ENCODE results near the gene COX19.

Gene COX19

DNA sequence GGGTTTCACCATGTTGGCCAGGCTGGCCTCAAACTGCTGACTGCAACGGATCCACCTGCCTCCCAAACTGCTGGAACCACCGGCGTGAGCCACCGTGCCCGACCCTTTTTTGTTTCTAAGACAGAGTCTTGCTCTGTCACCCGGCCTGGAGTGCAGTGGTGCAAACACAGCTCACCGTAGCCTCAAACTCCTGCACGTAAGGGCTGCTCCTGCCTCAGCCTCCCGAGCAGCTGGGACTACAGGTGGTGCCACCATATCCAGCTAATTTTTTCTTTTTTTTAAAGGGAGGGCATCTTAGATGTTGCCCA lies 57.3 kb downstream of the COX19 start:
- H3K27ac ChIP-seq, result no peak overlapping the region
- DNase-seq (ENCODE audit: low read depth, low spot score), result no peak

DNA sequence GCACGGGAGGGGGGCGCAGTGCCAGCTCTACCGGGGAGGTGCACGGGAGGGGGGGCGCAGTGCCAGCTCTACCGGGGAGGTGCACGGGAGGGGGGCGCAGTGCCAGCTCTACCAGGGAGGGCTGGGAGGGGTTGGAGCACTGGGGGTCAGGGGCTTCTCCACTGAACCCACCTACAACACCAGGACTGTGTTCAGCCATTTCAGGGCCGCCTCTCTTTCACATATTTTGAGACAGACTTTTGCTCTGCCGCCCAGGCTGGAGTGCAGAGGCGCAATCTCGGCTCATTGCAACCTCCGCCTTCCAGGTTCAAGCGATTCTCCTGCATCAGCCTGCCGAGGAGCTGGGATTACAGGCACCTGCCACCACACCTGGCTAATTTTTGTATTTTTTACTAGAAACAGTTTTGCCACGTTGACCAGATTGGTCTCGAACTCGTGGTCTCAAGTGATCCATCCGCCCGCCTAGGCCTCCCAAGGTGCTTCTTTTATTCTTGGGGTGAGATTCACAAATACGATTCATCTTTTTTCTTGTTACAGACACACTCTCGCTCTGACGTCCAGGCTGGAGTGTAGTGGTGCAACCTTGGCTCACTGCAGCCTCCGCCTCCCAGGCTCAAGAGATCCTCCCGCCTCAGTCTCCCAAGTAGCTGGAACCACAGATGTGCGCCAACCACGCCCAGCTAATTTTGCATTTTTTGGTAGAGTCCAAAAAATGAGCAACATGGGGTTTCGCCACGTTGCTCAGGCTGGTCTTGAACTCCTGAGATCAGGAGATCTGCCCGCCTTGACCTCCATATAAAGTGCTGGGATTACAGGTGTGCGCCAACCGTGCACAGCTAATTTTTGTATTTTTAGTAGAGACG lies 57.9 kb downstream of the COX19 start:
- no peak for DNase-seq (ENCODE audit: low read depth, low spot score)
- H3K27ac ChIP-seq, result no peak overlapping the region

DNA sequence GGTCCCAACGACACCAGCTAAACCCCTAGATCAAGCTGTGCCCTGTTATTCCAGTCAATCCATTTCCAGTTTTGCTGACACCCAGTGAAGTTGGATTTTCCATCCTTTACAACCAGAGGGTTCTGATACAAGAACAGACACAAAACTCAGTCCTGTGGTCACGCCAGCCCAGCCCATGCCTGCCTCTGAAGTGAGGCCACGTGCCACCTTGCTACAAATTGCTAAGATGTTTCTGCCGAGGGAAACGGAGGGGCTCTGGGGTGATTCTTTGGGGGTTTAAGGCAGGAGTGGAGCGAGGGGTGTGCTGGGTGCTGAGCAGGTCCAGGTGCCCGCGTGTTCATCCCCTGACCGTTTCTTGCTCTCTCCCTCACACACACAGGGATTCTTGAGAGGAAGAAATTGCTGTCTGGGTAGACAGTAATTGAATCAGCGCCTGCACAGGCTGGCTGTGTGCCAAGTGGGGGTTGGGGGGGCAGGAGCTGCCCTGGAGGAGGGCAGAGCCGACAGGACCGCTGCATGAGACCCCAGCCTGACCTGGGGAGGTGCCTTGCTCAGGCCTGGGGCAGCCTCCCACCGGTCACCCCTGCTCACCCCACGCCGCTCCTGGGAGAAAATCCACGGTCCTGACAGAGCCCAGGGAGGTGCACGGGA lies 58.9 kb downstream of the COX19 start:
- DNase-seq (ENCODE audit: low read depth, low spot score), result no peak
- H3K27ac ChIP-seq, result no peak overlapping the region

Data from epithelial cell of prostate (primary cell).